Measurements from ENCODE around the gene HOXC4.
"Not testable (repeated sequence)": the region's sequence is repeated elsewhere in the genome, so short reads cannot be mapped to it uniquely, and the experiment has no call there.

HOXC4 gene

GRCh38 chr12:54100588-54100987, 47.0 kb downstream of the HOXC4 start:
- DNase-seq, result not testable (repeated sequence)

GRCh38 chr12:54102223-54102622, 48.6 kb downstream of the HOXC4 start:
- DNase-seq, result not testable (repeated sequence)

DNA sequence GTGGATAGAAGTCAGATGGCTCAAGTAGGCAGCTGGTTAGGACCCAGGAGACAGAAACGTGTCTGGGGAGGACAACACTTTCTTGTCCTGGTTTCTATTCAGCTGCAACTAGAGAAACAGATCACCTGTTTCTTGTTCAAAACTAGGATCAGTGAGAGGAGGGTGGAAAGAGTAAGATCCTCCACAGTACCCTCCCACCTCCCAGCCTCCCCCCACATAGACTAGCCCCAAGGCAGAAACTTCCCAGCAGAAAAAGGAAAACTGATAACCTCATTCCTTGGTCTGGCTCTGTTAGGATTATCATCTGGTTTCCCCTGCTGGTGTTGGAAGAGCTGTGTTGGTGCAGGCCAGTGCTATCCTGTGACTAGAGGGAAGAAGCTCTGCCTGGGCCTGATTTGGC, 50.2 kb downstream of the HOXC4 start:
- not testable (repeated sequence) for DNase-seq

Measured in DMS 273 treated with DMSO at 0.1 percent for 48 hours (cell line).